ENCODE data around the gene RGP1.

The RGP1 gene

GRCh38 chr9:35714579-35715252, 34.4 kb upstream of the RGP1 start:
- POLR2A ChIA-PET, result interaction anchor here (1.2 to 1.3 kb wide), 2 partner anchors 18 to 27 kb away, joined by 3 read pairs; no protein-coding TSS in a partner anchor
- CTCF ChIA-PET, result interaction anchor here (1.2 to 2.7 kb wide), 3 partner anchors 18 to 24 kb away, joined by 3 to 13 read pairs (median 3); no protein-coding TSS in a partner anchor
- TF ChIP-seq ZNF132 (tag by site-specific recombination; IDR thresholded peaks at IDR 0.05; ENCODE audit: borderline replicate concordance) (no peak), ZNF354C (tag by site-specific recombination; IDR thresholded peaks at IDR 0.05; ENCODE audit: borderline replicate concordance, low read depth) (no peak), ZNF660 (tag by site-specific recombination; IDR thresholded peaks at IDR 0.05) (no peak), SCRT1 (tag by site-specific recombination; IDR thresholded peaks at IDR 0.05; ENCODE audit: borderline replicate concordance) (no peak), OVOL3 (tag by site-specific recombination; IDR thresholded peaks at IDR 0.05) (no peak), ZNF37A (tag by site-specific recombination; IDR thresholded peaks at IDR 0.05) (no peak), SP7 (tag by site-specific recombination; IDR thresholded peaks at IDR 0.05) (no peak), EGR2 (tag by site-specific recombination; IDR thresholded peaks at IDR 0.05; ENCODE audit: low read depth) (no peak), ZNF791 (tag by site-specific recombination; IDR thresholded peaks at IDR 0.05) (no peak), KLF8 (tag by site-specific recombination; IDR thresholded peaks at IDR 0.05) (no peak), ZBTB49 (tag by site-specific recombination; IDR thresholded peaks at IDR 0.05; ENCODE audit: low read depth) (no peak), AEBP2 (tag by site-specific recombination; IDR thresholded peaks at IDR 0.05; ENCODE audit: borderline replicate concordance) (no peak), ZNF211 (tag by site-specific recombination; IDR thresholded peaks at IDR 0.05; ENCODE audit: low read depth) (no peak), SP2 (tag by site-specific recombination; IDR thresholded peaks at IDR 0.05) (no peak)
- Histone ChIP-seq H3K27ac (ENCODE audit: extremely low read depth, low read depth, low read length) (no peak overlapping the region), H3K4me1 (ENCODE audit: control insufficient read depth, insufficient read depth, low read length) (no peaks in the 10 kb centered on the region), H3K9me3 (ENCODE audit: control insufficient read depth, insufficient read depth, low read depth, low read length) (no peaks in the 10 kb centered on the region), H3K36me3 (ENCODE audit: control insufficient read depth in 2 of 2, insufficient read depth in 1 of 2, low read length in 2 of 2) (peaks cover 11 to 93% of the 10 kb centered on the region in 2 experiments), H3K4me3 (ENCODE audit: low read depth, low read length) (no peak overlapping the region)

- Histone ChIP-seq H3K4me1 (ENCODE audit: control insufficient read depth, insufficient read depth, low read length) (no peaks in the 10 kb centered on the region), H3K4me3 (ENCODE audit: low read depth, low read length) (no peak overlapping the region), H3K36me3 (ENCODE audit: control insufficient read depth in 2 of 2, insufficient read depth in 1 of 2, low read length in 2 of 2) (peaks cover 16 to 97% of the 10 kb centered on the region in 2 experiments), H3K27ac (ENCODE audit: extremely low read depth, low read depth, low read length) (no peak overlapping the region), H3K9me3 (ENCODE audit: control insufficient read depth, insufficient read depth, low read depth, low read length) (no peaks in the 10 kb centered on the region)
- ChIA-PET POLR2A (interaction anchor here (1.0 to 1.6 kb wide), 3 partner anchors 11 to 34 kb away, joined by 3 to 5 read pairs (median 3); partner anchors contain the start of genes CREB3 and TLN1), CTCF (interaction anchor here (0.8 to 2.7 kb wide), 3 partner anchors 13 to 56 kb away, joined by 3 to 13 read pairs (median 3); no protein-coding TSS in a partner anchor)
- no peak for TF ChIP-seq ZBTB10 (tag by site-specific recombination; IDR thresholded peaks at IDR 0.05)
- TF ChIP-seq ZNF10 (tag by site-specific recombination; IDR thresholded peaks at IDR 0.05), result 0 out of 2 replicates have a peak, but pooled peaks have one; percentile 53
Measured at GRCh38 chr9:35716230-35716629, 32.9 kb upstream of the RGP1 start.

All from HEK293 (cell line).